HG02840 (cell line): ENCODE data around the gene HSPB7.
"Not testable (repeated sequence)": the region's sequence is repeated elsewhere in the genome, so short reads cannot be mapped to it uniquely, and the experiment has no call there.

ENCODE experiments used
- ATAC-seq: cut with Tn5 transposase; IDR thresholded peaks from one replicate; pipeline ENCODE4 v1.9.1; 2021; ENCODE audit warnings: mild to moderate bottlenecking, moderate library complexity, moderate number of reproducible peaks; ENCODE audit not compliant: unreplicated experiment, low FRiP score

Gene HSPB7

GRCh38 chr1:16017461-16018303, at the start of gene HSPB7:
TSS of gene HSPB7 (minus strand) at chr1:16018043. CDS start at chr1:16017963, 80 bp downstream.
- ATAC-seq: no peak

- no peak for ATAC-seq
Measured at GRCh38 chr1:16067127-16067768, 49.4 kb upstream of the HSPB7 start.

GRCh38 chr1:16066245-16066644, 48.4 kb upstream of the HSPB7 start:
- ATAC-seq: no peak

DNA sequence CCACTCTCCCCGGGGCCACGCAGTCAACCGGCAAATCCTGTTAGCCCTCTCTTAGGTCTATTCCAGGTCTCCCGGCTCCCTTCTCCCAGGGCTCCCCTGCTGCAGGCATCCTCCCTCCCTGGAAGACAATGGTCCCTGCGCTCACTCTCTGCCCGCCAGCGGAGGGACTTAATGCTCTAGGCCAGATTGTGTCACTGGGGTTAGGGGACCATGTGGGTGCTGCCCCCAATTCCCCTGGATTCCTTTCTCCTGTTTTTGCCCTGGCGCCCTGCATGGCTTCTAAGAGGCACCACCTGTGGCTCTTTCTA, 47.4 kb upstream of the HSPB7 start:
- ATAC-seq: no peak

GRCh38 chr1:16064536-16065268, 46.9 kb upstream of the HSPB7 start:
- ATAC-seq: no peak

DNA sequence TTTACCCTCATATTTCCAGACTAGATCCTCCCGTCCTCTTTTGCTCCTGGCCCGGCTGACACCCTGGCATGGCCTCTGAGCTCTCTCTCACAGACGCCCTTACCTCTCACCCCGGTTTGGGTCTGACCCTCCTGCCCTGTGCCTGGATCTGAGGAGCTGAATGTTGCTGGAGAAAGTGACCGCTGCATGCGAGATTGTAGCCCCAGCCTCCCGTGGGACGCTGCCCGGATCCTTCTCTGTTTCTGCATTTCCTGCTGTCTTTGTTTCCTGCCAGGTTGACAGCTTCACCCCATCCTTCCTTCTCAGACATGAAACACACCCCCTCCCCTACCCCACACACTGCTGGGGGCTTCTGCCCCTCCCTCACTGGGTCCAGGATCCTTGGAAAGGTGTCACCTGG, 46.1 kb upstream of the HSPB7 start:
- ATAC-seq: no peak

DNA sequence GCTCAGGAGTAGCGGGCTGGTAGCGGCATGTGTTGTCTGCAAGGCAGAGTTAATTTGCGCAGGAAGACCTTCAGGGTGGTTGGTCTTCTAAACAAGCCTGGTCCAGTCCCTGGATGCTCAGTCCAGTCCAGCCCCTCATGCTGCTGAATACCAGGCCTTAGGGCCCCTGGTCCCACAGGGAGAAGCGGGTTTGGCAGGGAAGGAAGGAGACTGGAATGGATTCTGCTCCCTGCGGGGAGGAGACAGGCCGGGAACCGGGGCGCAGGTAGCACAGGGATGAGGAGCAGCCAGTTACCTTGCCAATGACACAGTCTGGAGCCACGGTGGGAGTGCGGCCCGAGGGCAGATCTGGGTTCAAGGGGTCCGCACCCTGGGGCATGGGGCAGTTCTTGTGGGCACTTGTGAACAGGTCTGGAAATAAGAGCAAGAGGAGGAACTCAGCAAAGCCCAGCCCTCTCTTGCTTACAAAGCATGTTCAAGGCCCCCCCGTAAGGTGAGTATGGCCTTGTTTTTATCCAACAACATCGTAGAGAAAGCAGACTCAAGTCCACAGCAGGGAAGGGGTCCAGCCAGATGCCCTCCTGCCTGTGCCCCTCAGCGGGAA, 45.5 kb upstream of the HSPB7 start:
- no peak for ATAC-seq

DNA sequence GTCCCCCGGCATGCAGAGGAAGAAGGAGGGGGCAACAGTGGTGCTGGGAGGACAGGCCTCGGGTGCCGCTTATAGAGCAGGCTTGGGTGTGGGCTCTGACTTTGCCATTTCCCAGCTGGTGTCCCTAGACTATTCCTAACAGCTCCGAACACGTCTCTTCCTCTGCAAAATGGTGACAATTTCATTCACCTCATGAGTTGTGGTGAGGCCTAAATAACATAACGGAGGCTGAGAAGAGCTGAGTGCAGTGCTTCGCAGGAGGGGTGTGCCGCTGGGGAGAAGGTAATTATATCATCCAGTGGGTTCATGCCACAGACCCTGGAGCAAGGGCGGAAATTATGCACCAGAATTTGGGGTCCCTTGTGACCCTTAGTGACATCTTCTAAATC, 44.8 kb upstream of the HSPB7 start:
- ATAC-seq: not testable (repeated sequence)

- not testable (repeated sequence) for ATAC-seq
Measured at GRCh38 chr1:16061989-16062686, 44.3 kb upstream of the HSPB7 start.

- no peak for ATAC-seq
Measured at GRCh38 chr1:16061266-16061665, 43.4 kb upstream of the HSPB7 start.

- not testable (repeated sequence) for ATAC-seq
Measured at GRCh38 chr1:16058394-16059120, 40.7 kb upstream of the HSPB7 start.

- not testable (repeated sequence) for ATAC-seq
Measured at GRCh38 chr1:16057314-16057915, 39.6 kb upstream of the HSPB7 start.

DNA sequence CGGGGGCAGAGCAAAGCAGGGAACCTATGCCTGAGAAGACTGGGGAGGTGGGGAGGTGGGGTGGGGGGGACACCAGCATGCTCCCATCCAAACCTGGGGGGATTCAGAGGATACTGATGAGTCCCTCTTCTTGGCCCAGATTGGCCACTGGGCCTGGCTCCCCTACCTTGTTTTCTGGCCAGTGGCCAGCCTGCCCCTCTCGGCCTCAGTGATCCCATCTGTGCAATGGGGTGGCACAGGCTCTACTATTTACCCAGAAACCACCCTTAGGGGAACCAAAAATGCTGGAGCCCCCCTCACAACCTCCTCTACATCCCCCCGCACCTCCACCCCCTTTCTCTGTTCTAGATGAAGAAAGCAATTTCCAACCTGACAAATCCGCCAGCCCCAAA, 38.7 kb upstream of the HSPB7 start:
- not testable (repeated sequence) for ATAC-seq

DNA sequence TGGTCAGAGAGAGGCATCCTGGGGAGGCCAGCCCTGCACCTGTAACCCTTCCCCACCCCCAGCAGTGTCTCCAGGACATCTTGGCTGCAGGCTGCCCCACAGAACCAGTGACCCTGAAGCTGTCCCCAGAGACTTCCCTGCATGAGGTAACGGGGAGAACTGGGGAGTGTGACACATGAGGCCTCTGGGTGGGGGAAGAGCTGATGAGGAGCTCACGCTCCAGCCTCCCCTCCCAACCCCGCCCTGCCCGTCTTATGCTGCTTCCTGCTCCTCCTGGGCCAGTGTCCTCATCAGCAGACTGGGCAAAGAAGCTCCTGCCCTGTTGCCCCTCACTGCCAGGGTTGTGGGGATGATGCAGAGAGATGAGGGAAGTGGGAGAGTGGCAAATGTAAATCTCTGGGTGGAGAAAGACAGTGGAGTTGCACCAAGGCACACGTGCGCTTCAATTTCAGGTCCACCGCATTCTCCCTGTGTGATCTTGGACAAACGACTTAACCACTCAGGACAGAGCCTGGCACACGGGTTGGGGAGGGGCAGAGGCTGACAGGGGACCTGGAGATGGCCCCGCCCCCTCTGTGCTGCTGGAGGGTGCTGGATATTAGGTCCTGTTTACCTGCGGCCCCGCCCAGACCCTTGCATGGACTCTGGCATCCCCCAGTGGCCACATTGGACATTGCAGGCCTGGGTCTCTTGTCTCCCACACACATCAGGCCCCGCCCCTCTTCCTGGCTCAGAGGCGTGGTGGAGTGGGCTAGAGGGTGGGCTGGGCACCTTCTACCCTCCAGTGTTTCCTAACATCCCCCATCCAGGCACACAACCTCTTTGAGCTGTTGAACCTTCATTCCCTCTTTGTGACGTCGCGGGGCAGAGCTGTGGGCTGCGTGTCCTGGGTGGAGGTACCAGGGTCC, 38.0 kb upstream of the HSPB7 start:
- ATAC-seq: no peak

- ATAC-seq: no peak
Measured at GRCh38 chr1:16054598-16055540, 37.0 kb upstream of the HSPB7 start.

DNA sequence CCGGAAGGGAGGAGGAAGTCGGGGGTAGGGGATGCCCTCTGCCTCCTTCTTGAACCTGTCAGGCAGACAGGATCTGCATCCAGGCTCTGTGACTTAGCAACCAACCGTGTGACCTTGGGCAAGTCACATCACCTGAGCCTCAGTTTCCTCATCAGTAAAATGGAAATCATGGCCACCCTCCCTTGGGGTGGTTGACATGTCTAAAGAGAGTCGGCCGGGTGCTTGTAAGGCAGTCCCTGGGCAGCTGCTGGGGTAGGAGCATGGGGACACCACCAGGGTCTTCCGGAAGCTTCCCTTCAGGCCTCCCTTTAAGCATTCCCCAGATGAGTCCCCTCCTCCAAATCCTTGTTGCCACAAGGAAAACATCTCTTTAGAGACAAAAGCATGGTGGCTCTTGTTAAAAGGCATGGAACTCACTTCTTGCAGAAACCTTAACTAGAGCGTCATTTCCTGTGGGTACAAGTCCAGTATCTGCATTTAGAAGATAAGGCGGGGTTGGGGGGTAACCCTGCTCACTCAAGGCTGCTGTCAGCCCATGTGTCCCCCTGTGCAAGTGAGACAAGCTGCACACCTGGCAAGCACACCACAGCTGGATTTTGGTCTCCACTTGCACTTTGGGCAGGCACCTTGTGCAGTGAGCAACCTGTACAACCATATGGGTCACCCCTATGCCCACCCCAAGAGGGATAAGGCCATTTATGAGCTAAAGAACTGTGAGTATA, 36.1 kb upstream of the HSPB7 start:
- no peak for ATAC-seq

- not testable (repeated sequence) for ATAC-seq
Measured at GRCh38 chr1:16051949-16052348, 34.1 kb upstream of the HSPB7 start.
